Endodermal cell (in vitro differentiated cells): Measurements from ENCODE around the gene CPAMD8. TPM values are rescaled to one million over a fixed set of nuclear protein-coding genes. Genes with fewer than 3 reads are reported as not detected.

Source experiments
- DNase-seq: peaks from one replicate; pipeline ENCODE4 v3.0.0-alpha.2; 2017
- H3K27ac ChIP-seq: 2 replicates; pipeline ENCODE4 v1.5.1; 2013; ENCODE audit warnings: mild to moderate bottlenecking, low read depth, low read length, moderate library complexity
- H3K27me3 ChIP-seq: 2 replicates; pipeline ENCODE4 v1.6.1; 2013; ENCODE audit warnings: mild to moderate bottlenecking, low read length, moderate library complexity; ENCODE audit not compliant: insufficient read depth, control insufficient read depth, poor library complexity, severe bottlenecking
- H3K36me3 ChIP-seq: 2 replicates; pipeline ENCODE4 v1.7.0; 2013; ENCODE audit warnings: mild to moderate bottlenecking, low read length, moderate library complexity; ENCODE audit not compliant: control insufficient read depth, insufficient read depth
- H3K4me1 ChIP-seq: one replicate; pipeline ENCODE4 v1.7.0; 2013; ENCODE audit warnings: low read length; ENCODE audit not compliant: control insufficient read depth, insufficient read depth
- H3K4me3 ChIP-seq: 2 replicates; pipeline ENCODE4 v1.5.1; 2013; ENCODE audit warnings: mild to moderate bottlenecking, low read length, moderate library complexity
- H3K9ac ChIP-seq: 2 replicates; pipeline ENCODE4 v1.6.1; 2013; ENCODE audit warnings: mild to moderate bottlenecking, low read length, moderate library complexity; ENCODE audit not compliant: poor library complexity, severe bottlenecking; ENCODE audit errors: extremely low read depth
- H3K9me3 ChIP-seq: 2 replicates; pipeline ENCODE4 v1.6.1; 2013; ENCODE audit warnings: mild to moderate bottlenecking, low read length, moderate library complexity; ENCODE audit not compliant: control insufficient read depth
- H3K27ac Mint-ChIP-seq: 2 replicates; pipeline ENCODE4 v1.8.0; 2020; ENCODE audit warnings: mixed read lengths
- H3K27me3 Mint-ChIP-seq: 2 replicates; pipeline ENCODE4 v1.8.0; 2021; ENCODE audit warnings: mild to moderate bottlenecking, mixed read lengths; ENCODE audit not compliant: insufficient read depth
- H3K36me3 Mint-ChIP-seq: 2 replicates; pipeline ENCODE4 v1.8.0; 2020; ENCODE audit warnings: low read depth, mixed read lengths
- H3K4me1 Mint-ChIP-seq: 2 replicates; pipeline ENCODE4 v1.8.0; 2020; ENCODE audit warnings: mixed read lengths
- H3K4me3 Mint-ChIP-seq: 2 replicates; pipeline ENCODE4 v1.8.0; 2020; ENCODE audit warnings: mild to moderate bottlenecking, moderate library complexity, mixed read lengths
- H3K9me3 Mint-ChIP-seq: 2 replicates; pipeline ENCODE4 v1.8.0; 2020; ENCODE audit warnings: mild to moderate bottlenecking, mixed read lengths
- WGBS, 2 experiments: methylation state at CpG; one replicate each; pipeline versions ENCODE4 v1.1.5 to v1.1.7; 2013; ENCODE audit warnings: missing lambda C conversion rate in 2 of 2, mixed read lengths in 1 of 2; ENCODE audit not compliant: insufficient coverage in 1 of 2, insufficient read length in 1 of 2; 5-methylcytosine and 5-hydroxymethylcytosine counted together
- total RNA-seq, 2 donors: library from RNA; stranded (reverse); fragmentation: NEBNext Ultra II Directional in 1 of 2; extraction: Animal tissue kit (Norgen Biotek cat#: 25700) in 1 of 2; gene quantifications; 2 replicates in 1 of 2; 3 replicates in 1 of 2; pipeline ENCODE4 v1.2.1, GENCODE V29; 2021
- TF ChIP-seq, protein P1 (sequence below): fragments of 200-600 bp; sonication (generic); conservative IDR thresholded peaks from 2 replicates; pipeline ENCODE4 v1.5.0; 2021; ENCODE audit warnings: antibody characterized with exemption, mild to moderate bottlenecking

Gene CPAMD8
- total RNA-seq, 2 donors from 2014 or later, result 19.7 to 22.9 TPM

DNA sequence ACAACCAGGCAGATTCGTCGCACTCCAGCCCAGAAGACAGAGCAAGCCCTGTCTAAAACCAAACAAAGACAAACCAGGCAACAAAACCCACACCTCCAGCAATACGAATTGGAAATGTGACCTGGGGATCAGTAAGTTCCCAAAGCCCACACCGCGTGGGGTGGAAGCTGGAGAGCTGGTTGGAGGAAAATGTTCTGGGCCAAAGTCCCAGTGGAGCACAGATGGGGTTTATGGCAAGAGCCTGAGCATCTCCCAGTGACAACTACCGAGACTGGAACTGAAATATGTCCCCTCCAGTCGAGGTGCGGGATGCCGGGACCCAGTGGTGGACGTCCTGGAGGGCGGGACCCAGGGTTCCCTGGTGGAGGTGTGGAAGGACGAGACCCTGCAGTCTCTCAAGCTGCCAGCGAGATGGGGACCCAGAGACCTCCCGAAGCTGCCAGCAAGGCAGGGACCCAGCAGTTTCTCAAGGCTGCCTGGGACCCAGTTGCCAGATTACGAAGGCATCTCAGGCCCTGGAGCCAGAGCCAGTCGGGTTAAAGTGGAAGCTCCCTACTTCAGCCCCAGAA, 22.4 kb upstream of the CPAMD8 start:
- DNase-seq, result no peak

DNA sequence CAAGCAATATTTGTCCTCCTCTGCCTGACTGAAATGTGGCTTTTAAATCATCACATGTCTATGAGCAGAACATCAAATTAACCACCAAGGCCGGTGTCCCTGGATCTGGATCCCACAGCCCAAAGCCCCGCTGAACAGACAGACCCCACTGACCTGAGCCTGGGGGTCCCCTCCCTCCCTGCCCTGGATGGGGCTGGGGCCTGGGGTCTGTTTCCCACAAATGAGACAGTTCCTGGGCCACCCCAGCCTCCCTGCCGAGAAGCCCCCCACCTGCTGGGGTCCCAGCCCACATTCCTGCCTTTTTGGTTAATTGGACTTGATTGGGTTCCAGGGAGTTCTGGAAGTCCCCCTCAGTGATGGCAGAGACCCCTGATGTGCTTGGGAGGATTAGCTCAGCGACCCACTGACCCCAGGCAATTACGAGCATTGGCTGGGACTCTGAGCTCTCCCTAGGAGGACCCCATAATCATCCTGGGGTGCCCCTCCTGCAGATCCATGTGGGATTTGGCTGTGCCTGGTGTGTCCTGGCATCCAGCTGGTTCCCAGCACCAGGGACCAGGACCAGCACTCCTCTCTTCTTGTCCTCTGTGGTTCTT, 19.4 kb upstream of the CPAMD8 start:
- Histone ChIP-seq H3K4me1 (no peaks in the 10 kb centered on the region), H3K9ac (no peak overlapping the region), H3K4me3 (no peak overlapping the region), H3K27me3 (no peaks in the 10 kb centered on the region), H3K36me3 (peaks cover 18% of the 10 kb centered on the region), H3K9me3 (no peaks in the 10 kb centered on the region), H3K27ac (no peak overlapping the region)
- 88 to 91% methylated on average over 4 to 5 of the region's 5 CpGs for WGBS, 2 experiments
- no peaks in the 10 kb centered on the region for H3K9me3 Mint-ChIP-seq
- no peaks in the 10 kb centered on the region for H3K27me3 Mint-ChIP-seq
- H3K4me1 Mint-ChIP-seq, result no peaks in the 10 kb centered on the region
- no peak overlapping the region for H3K27ac Mint-ChIP-seq
- TF ChIP-seq, protein P1, sequence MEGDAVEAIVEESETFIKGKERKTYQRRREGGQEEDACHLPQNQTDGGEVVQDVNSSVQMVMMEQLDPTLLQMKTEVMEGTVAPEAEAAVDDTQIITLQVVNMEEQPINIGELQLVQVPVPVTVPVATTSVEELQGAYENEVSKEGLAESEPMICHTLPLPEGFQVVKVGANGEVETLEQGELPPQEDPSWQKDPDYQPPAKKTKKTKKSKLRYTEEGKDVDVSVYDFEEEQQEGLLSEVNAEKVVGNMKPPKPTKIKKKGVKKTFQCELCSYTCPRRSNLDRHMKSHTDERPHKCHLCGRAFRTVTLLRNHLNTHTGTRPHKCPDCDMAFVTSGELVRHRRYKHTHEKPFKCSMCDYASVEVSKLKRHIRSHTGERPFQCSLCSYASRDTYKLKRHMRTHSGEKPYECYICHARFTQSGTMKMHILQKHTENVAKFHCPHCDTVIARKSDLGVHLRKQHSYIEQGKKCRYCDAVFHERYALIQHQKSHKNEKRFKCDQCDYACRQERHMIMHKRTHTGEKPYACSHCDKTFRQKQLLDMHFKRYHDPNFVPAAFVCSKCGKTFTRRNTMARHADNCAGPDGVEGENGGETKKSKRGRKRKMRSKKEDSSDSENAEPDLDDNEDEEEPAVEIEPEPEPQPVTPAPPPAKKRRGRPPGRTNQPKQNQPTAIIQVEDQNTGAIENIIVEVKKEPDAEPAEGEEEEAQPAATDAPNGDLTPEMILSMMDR, result no peak
- H3K36me3 Mint-ChIP-seq, result peaks cover 9% of the 10 kb centered on the region
- no peak for DNase-seq
- no peak overlapping the region for H3K4me3 Mint-ChIP-seq

More for the DNA sequence above, 22.4 kb upstream of the CPAMD8 start:
- Histone ChIP-seq H3K9ac (no peak overlapping the region), H3K4me3 (no peak overlapping the region), H3K36me3 (peaks cover 32% of the 10 kb centered on the region), H3K9me3 (no peaks in the 10 kb centered on the region), H3K4me1 (no peaks in the 10 kb centered on the region), H3K27ac (no peak overlapping the region), H3K27me3 (no peaks in the 10 kb centered on the region)
- Mint-ChIP-seq H3K4me3 (no peak overlapping the region), H3K27me3 (no peaks in the 10 kb centered on the region), H3K27ac (no peak overlapping the region), H3K4me1 (no peaks in the 10 kb centered on the region), H3K36me3 (peaks cover 29% of the 10 kb centered on the region), H3K9me3 (no peaks in the 10 kb centered on the region)
- 92 to 94% methylated on average over 7 to 16 of the region's 16 CpGs for WGBS, 2 experiments
- TF ChIP-seq, protein P1, result no peak

DNA sequence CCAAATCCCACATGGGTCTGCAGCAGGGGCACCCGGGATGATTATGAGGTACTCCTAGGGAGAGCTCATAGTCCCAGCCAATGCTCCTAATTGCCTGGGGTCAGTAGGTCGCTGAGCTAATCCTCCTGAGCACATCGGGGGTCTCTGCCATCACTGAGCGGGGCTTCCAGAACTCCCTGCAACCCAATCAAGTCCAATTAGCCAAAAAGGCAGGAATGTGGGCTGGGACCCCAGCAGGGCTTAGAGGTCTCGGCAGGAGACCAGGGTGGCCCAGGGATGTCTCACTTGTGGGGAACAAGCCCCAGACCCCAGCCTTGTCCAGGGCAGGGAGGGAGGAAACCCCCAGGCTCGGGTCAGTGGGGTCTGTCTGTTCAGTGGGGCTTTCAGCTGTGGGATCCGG, 17.1 kb upstream of the CPAMD8 start:
- no peak for DNase-seq
- Mint-ChIP-seq H3K4me3 (no peak overlapping the region), H3K4me1 (no peaks in the 10 kb centered on the region), H3K27me3 (no peaks in the 10 kb centered on the region), H3K36me3 (peaks cover 3% of the 10 kb centered on the region), H3K9me3 (no peaks in the 10 kb centered on the region), H3K27ac (no peak overlapping the region)
- Histone ChIP-seq H3K4me3 (no peak overlapping the region), H3K27me3 (no peaks in the 10 kb centered on the region), H3K9me3 (no peaks in the 10 kb centered on the region), H3K36me3 (peaks cover under 1% of the 10 kb centered on the region), H3K9ac (no peak overlapping the region), H3K27ac (no peak overlapping the region), H3K4me1 (no peaks in the 10 kb centered on the region)
- TF ChIP-seq, protein P1, result no peak
- 75 to 81% methylated on average over 6 to 7 of the region's 7 CpGs for WGBS, 2 experiments
